Measurements from ENCODE around the gene ODAD4. TPM values are rescaled to one million over a fixed set of nuclear protein-coding genes. Genes with fewer than 3 reads are reported as not detected.

Gene ODAD4
- total and polyA plus RNA-seq, 2 of the 8 experiments (the other 6 are each of a cell fraction or from before 2014, with no cell fraction given), result 0.48 to 1.3 TPM

- Histone ChIP-seq H3K4me1 (replicated peaks in 1 of 4; ENCODE audit: control insufficient read depth in 3 of 4, insufficient read depth in 4 of 4, low read length in 3 of 4) (no peaks in the 10 kb centered on the region), H3K4me3 (ENCODE audit: extremely low read depth in 1 of 4, insufficient read depth in 2 of 4, low read depth in 3 of 4, low read length in 4 of 4) (no peak overlapping the region), H3K18ac (ENCODE audit: extremely low read depth, low read length) (no peak overlapping the region), H3K4ac (replicated peaks; ENCODE audit: insufficient read length, low read depth, low read length) (no peak overlapping the region), H3K4me2 (ENCODE audit: insufficient read depth in 1 of 2, low read depth in 2 of 2, low read length in 2 of 2) (no peak overlapping the region), H3K27me3 (replicated peaks in 1 of 4; ENCODE audit: control insufficient read depth in 3 of 4, extremely low read depth in 1 of 4, insufficient read depth in 3 of 4, low read length in 3 of 4) (no peaks in the 10 kb centered on the region; a peak in 1 of 7 replicates), H3K27ac (ENCODE audit: low read depth, low read length) (no peak overlapping the region), H2BK12ac (ENCODE audit: low read depth, low read length) (no peak overlapping the region), H4K20me1 (replicated peaks in 1 of 2; ENCODE audit: control insufficient read depth in 1 of 2, insufficient read depth in 2 of 2, low read length in 2 of 2) (peaks cover 7% of the 10 kb centered on the region in 2 experiments), H2AFZ (ENCODE audit: low read length) (no peak overlapping the region), H3K14ac (ENCODE audit: insufficient read length) (no peak overlapping the region), H3K79me2 (ENCODE audit: control insufficient read depth in 1 of 2, insufficient read depth in 2 of 2, low read length in 2 of 2) (no peaks in the 10 kb centered on the region), H3K9ac (replicated peaks in 1 of 4; ENCODE audit: extremely low read depth in 1 of 4, low read depth in 3 of 4, low read length in 3 of 4) (no peak overlapping the region), H2AK5ac (ENCODE audit: low read depth, low read length) (no peak overlapping the region), H2BK20ac (ENCODE audit: low read length) (no peak overlapping the region), H3K9me3 (ENCODE audit: insufficient read depth in 2 of 2, low read depth in 1 of 2, low read length in 1 of 2) (no peaks in the 10 kb centered on the region), H3K36me3 (ENCODE audit: control insufficient read depth in 2 of 4, insufficient read depth in 4 of 4, low read length in 3 of 4) (peaks cover 40 to 96% (median 74%) of the 10 kb centered on the region in 4 experiments), H4K91ac (replicated peaks; ENCODE audit: insufficient read length, low read length) (no peak overlapping the region), H2BK120ac (replicated peaks; ENCODE audit: low read depth, low read length) (no peak overlapping the region), H4K8ac (ENCODE audit: extremely low read depth, insufficient read depth, low read length) (no peak overlapping the region; the same call in 1 of the 2 replicates), H3K79me1 (ENCODE audit: low read depth, low read length) (no peaks in the 10 kb centered on the region), H4K5ac (ENCODE audit: insufficient read length, low read depth, low read length) (no peak overlapping the region), H3K56ac (replicated peaks; ENCODE audit: insufficient read length, low read depth, low read length) (no peak overlapping the region), H3K23me2 (ENCODE audit: low read depth, low read length) (no peaks in the 10 kb centered on the region; the same call in 1 of the 2 replicates), H2BK5ac (ENCODE audit: low read depth, low read length) (no peak overlapping the region), H2BK15ac (ENCODE audit: low read length) (no peak overlapping the region), H3K23ac (ENCODE audit: insufficient read length) (no peak overlapping the region)
- ChIA-PET CTCF (ENCODE audit: partially characterized antibody) (interaction anchor here (1.2 to 2.5 kb wide), 2 partner anchors 15 to 21 kb away, joined by 4 to 7 read pairs; no protein-coding TSS in a partner anchor), POLR2A (ENCODE audit: partially characterized antibody) (interaction anchor here (1.0 to 2.2 kb wide), 3 partner anchors 15 to 30 kb away, joined by 3 to 6 read pairs (median 4); partner anchors contain the start of gene DNAJC7)
- no peak for FAIRE-seq
- TF ChIP-seq RAD21 (IDR thresholded peaks at IDR 0.05 in 1 of 2, conservative IDR thresholded peaks at IDR 0.05 in 1 of 2; ENCODE audit: low read depth in 2 of 2, low read length in 2 of 2) (no peak), KDM5A (IDR thresholded peaks at IDR 0.05; ENCODE audit: low read length) (no peak), ZNF274 (IDR thresholded peaks at IDR 0.05; ENCODE audit: borderline replicate concordance, extremely low read depth, low read length) (no peak)
- TF ChIP-seq, protein P1, sequence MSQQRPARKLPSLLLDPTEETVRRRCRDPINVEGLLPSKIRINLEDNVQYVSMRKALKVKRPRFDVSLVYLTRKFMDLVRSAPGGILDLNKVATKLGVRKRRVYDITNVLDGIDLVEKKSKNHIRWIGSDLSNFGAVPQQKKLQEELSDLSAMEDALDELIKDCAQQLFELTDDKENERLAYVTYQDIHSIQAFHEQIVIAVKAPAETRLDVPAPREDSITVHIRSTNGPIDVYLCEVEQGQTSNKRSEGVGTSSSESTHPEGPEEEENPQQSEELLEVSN (IDR thresholded peaks at IDR 0.05), result no peak
- DNase-seq (ENCODE audit: low read depth in 1 of 2, low spot score in 2 of 2), result no peak
- WGBS, 2 experiments (ENCODE audit: extremely low coverage in 1 of 2, insufficient coverage in 1 of 2, insufficient read length in 1 of 2, insufficient replicate concordance in 2 of 2, low coverage in 1 of 2, low lambda C conversion rate in 2 of 2, missing lambda C conversion rate in 1 of 2), result 90% methylated on average over 3 of the region's 3 CpGs; no CpG with 5 or more reads in 1 of the 2 experiments
Observed at GRCh38 chr17:41987642-41988041, 57.2 kb downstream of the ODAD4 start.

Data from H1 (cell line).